ENCODE data around the gene THAP5. TPM values are rescaled to one million over a fixed set of nuclear protein-coding genes. Genes with fewer than 3 reads are reported as not detected.

Gene THAP5
- total and polyA plus RNA-seq, 2 donors (not counting 3 experiments of a cell fraction or from before 2014, with no cell fraction given), result 2.5 to 14.1 TPM

GRCh38 chr7:108604307-108605077, 35.0 kb upstream of the THAP5 start:
- no peak overlapping the region for H3K9ac ChIP-seq (replicated peaks; ENCODE audit: extremely low read depth, insufficient read depth, low read length)
- BruUV-seq (replicated peaks), result no TSS peak

More at GRCh38 chr7:108604307-108605077, 35.0 kb upstream of the THAP5 start:
- TF ChIP-seq JUN (IDR thresholded peaks at IDR 0.05; ENCODE audit: borderline replicate concordance, insufficient read depth, insufficient read length, low read depth) (no peak), MYC (IDR thresholded peaks at IDR 0.05; ENCODE audit: low read depth, low read length) (no peak), FOS (IDR thresholded peaks at IDR 0.05; ENCODE audit: borderline replicate concordance, insufficient read depth, low read length) (no peak), POLR2AphosphoS5 (IDR thresholded peaks at IDR 0.05; ENCODE audit: insufficient read depth, low read depth, low read length) (no peak), GATA2 (IDR thresholded peaks at IDR 0.05; ENCODE audit: insufficient read depth, insufficient read length, low read depth, low read length) (no peak), EZH2 (IDR thresholded peaks at IDR 0.05; ENCODE audit: borderline replicate concordance, low read depth, low read length, severe bottlenecking) (no peak), POLR2A (IDR thresholded peaks at IDR 0.05; ENCODE audit: low read depth, low read length) (no peak)
- TF ChIP-seq, protein P1, sequence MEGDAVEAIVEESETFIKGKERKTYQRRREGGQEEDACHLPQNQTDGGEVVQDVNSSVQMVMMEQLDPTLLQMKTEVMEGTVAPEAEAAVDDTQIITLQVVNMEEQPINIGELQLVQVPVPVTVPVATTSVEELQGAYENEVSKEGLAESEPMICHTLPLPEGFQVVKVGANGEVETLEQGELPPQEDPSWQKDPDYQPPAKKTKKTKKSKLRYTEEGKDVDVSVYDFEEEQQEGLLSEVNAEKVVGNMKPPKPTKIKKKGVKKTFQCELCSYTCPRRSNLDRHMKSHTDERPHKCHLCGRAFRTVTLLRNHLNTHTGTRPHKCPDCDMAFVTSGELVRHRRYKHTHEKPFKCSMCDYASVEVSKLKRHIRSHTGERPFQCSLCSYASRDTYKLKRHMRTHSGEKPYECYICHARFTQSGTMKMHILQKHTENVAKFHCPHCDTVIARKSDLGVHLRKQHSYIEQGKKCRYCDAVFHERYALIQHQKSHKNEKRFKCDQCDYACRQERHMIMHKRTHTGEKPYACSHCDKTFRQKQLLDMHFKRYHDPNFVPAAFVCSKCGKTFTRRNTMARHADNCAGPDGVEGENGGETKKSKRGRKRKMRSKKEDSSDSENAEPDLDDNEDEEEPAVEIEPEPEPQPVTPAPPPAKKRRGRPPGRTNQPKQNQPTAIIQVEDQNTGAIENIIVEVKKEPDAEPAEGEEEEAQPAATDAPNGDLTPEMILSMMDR (IDR thresholded peaks at IDR 0.05; ENCODE audit: extremely low read depth in 1 of 2, insufficient read depth in 1 of 2, low read depth in 1 of 2, low read length in 2 of 2), result no peak
- TF ChIP-seq, protein P2, sequence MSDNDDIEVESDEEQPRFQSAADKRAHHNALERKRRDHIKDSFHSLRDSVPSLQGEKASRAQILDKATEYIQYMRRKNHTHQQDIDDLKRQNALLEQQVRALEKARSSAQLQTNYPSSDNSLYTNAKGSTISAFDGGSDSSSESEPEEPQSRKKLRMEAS (IDR thresholded peaks at IDR 0.05; ENCODE audit: insufficient read depth, insufficient read length), result no peak
- Histone ChIP-seq H2AFZ (ENCODE audit: low read depth, low read length) (no peak overlapping the region), H3K79me2 (ENCODE audit: control insufficient read depth, insufficient read depth, low read length) (no peaks in the 10 kb centered on the region), H3K4me3 (replicated peaks in 1 of 3; ENCODE audit: insufficient read depth in 1 of 3, low read depth in 1 of 3, low read length in 3 of 3) (no peak overlapping the region), H3K4me1 (ENCODE audit: control insufficient read depth, extremely low read depth, insufficient read depth, low read length) (no peaks in the 10 kb centered on the region), H3K27me3 (ENCODE audit: control insufficient read depth in 2 of 2, insufficient read depth in 2 of 2, low read length in 2 of 2) (peaks cover 6 to 20% of the 10 kb centered on the region in 2 experiments), H3K36me3 (ENCODE audit: control insufficient read depth in 2 of 2, extremely low read depth in 1 of 2, insufficient read depth in 2 of 2, low read length in 2 of 2) (no peaks in the 10 kb centered on the region), H3K4me2 (ENCODE audit: insufficient read depth, low read length) (no peak overlapping the region), H3K27ac (ENCODE audit: insufficient read depth, low read depth, low read length) (no peak overlapping the region), H3K9me1 (replicated peaks; ENCODE audit: control insufficient read depth, extremely low read depth, insufficient read depth, low read length) (no peaks in the 10 kb centered on the region), H3K9me3 (replicated peaks; ENCODE audit: control insufficient read depth, insufficient read depth, low read length) (no peaks in the 10 kb centered on the region), H4K20me1 (replicated peaks; ENCODE audit: control insufficient read depth, extremely low read depth, insufficient read depth, low read length) (no peaks in the 10 kb centered on the region)
- ChIA-PET CTCF (no interaction called here), POLR2A (no interaction called here)
- no peak for FAIRE-seq
- no peak for DNase-seq (ENCODE audit: low read depth, low spot score)
- intact Hi-C loops (cut with micrococcal nuclease) (no loop called here), dilution Hi-C loops (cut with MboI; ENCODE audit: extremely low pct_ligation_motif_present, low sequenced_read_pairs) (no loop called here)

All from endothelial cell of umbilical vein (primary cell).